Keratinocyte (primary cell): ENCODE measurements around the gene SUFU. TPM values are rescaled to one million over a fixed set of nuclear protein-coding genes. Genes with fewer than 3 reads are reported as not detected.
"Not testable (repeated sequence)": the region's sequence is repeated elsewhere in the genome, so short reads cannot be mapped to it uniquely, and the experiment has no call there.

ENCODE experiments used
- DNase-seq: peaks from one replicate; pipeline ENCODE4 v3.0.0-alpha.2; 2011; ENCODE audit warnings: low read depth, missing footprints, low spot score
- FAIRE-seq: peaks from 2 replicates; lab custom pipeline; 2011; peaks lifted over from hg19 to GRCh38; lab: Jason Lieb, UNC
- H2AFZ ChIP-seq: 2 replicates; pipeline ENCODE4 v1.6.0; 2012; ENCODE audit warnings: low read length, control low read depth, inconsistent platforms; ENCODE audit not compliant: control insufficient read depth
- H3K27ac ChIP-seq: 2 replicates; pipeline ENCODE4 v1.5.1; 2011; ENCODE audit warnings: low read length; ENCODE audit not compliant: control insufficient read depth, insufficient read depth
- H3K27me3 ChIP-seq: 3 replicates; pipeline ENCODE4 v1.6.0; 2011; ENCODE audit warnings: low read length; ENCODE audit not compliant: control insufficient read depth, insufficient read depth; ENCODE audit errors: extremely low read depth
- H3K36me3 ChIP-seq, 2 experiments: 2 replicates in 1 of 2; 3 replicates in 1 of 2; pipeline ENCODE4 v1.5.1; 2011; ENCODE audit warnings: low read length in 2 of 2, mild to moderate bottlenecking in 1 of 2; ENCODE audit not compliant: control insufficient read depth in 2 of 2, insufficient read depth in 2 of 2; ENCODE audit errors: extremely low read depth in 1 of 2
- H3K4me1 ChIP-seq: 3 replicates; pipeline ENCODE4 v1.5.1; 2011; ENCODE audit warnings: low read length; ENCODE audit not compliant: control insufficient read depth, insufficient read depth; ENCODE audit errors: extremely low read depth
- H3K4me2 ChIP-seq: 3 replicates; pipeline ENCODE4 v1.6.0; 2011; ENCODE audit warnings: low read depth, low read length; ENCODE audit not compliant: control insufficient read depth, insufficient read depth; ENCODE audit errors: extremely low read depth
- H3K4me3 ChIP-seq, 3 experiments: fragments of 200-600 bp in 1 of 3; sonication (generic) in 1 of 3; 2 replicates in 2 of 3; 3 replicates in 1 of 3; pipeline ENCODE4 v1.5.1; 2011 to 2016; ENCODE audit warnings: low read length in 3 of 3, mild to moderate bottlenecking in 3 of 3, control low read depth in 2 of 3, inconsistent platforms in 1 of 3, low read depth in 1 of 3, mixed read lengths in 1 of 3, mixed run types in 1 of 3, moderate library complexity in 1 of 3; ENCODE audit not compliant: control insufficient read depth in 2 of 3, insufficient read depth in 2 of 3; ENCODE audit errors: extremely low read depth in 1 of 3
- H3K79me2 ChIP-seq: 2 replicates; pipeline ENCODE4 v1.6.0; 2012; ENCODE audit warnings: low read length; ENCODE audit not compliant: control insufficient read depth, insufficient read depth
- H3K9ac ChIP-seq: 3 replicates; pipeline ENCODE4 v1.6.0; 2011; ENCODE audit warnings: low read length; ENCODE audit not compliant: control insufficient read depth, insufficient read depth; ENCODE audit errors: extremely low read depth
- H3K9me1 ChIP-seq: 3 replicates; pipeline ENCODE4 v1.6.0; 2011; ENCODE audit warnings: low read length; ENCODE audit not compliant: control insufficient read depth, insufficient read depth; ENCODE audit errors: extremely low read depth
- H3K9me3 ChIP-seq: 2 replicates; pipeline ENCODE4 v1.5.1; 2012; ENCODE audit warnings: low read depth, low read length; ENCODE audit not compliant: control insufficient read depth
- H4K20me1 ChIP-seq: 3 replicates; pipeline ENCODE4 v1.6.0; 2011; ENCODE audit warnings: low read length; ENCODE audit not compliant: control insufficient read depth, insufficient read depth; ENCODE audit errors: extremely low read depth
- EZH2 ChIP-seq: IDR thresholded peaks from one replicate; pipeline ENCODE4 v1.6.1; 2012; ENCODE audit warnings: inconsistent platforms, mild to moderate bottlenecking, low read length, moderate library complexity
- dilution Hi-C: fragments of 300-500 bp; cut with MboI; formaldehyde crosslinking; loops from one replicate; pipeline ENCODE4 v1.7.0; 2020; ENCODE audit warnings: low sequenced_read_pairs; ENCODE audit not compliant: extremely low pct_ligation_motif_present
- polyA plus RNA-seq, 5 experiments: library from polyadenylated mRNA; depleted of rRNA in 3 of 5; stranded (reverse) in 3 of 5; stranded (forward) in 1 of 5; unstranded in 1 of 5; fragments of >200 nt; gene quantifications; 1 replicate in 1 of 5; 2 replicates in 3 of 5; 3 replicates in 1 of 5; pipeline versions ENCODE4 v1.2.1 to v1.2.3, GENCODE V29; 2011 to 2012; ENCODE audit warnings: missing spikeins in 2 of 5, low read depth in 1 of 5, low replicate concordance in 1 of 5
- TF ChIP-seq, protein P1 (sequence below), 3 experiments: IDR thresholded peaks in 1 of 3; conservative IDR thresholded peaks in 1 of 3; optimal IDR thresholded peaks in 1 of 3; 2 replicates in 2 of 3; 3 replicates in 1 of 3; pipeline versions ENCODE3 to v1.5.1; 2011; ENCODE audit warnings: low read length in 3 of 3, mild to moderate bottlenecking in 3 of 3, moderate library complexity in 2 of 3, control low read depth in 1 of 3, inconsistent platforms in 1 of 3; ENCODE audit not compliant: insufficient read depth in 2 of 3; ENCODE audit errors: extremely low read depth in 1 of 3

The SUFU gene
- polyA plus RNA-seq, 1 donor (not counting 4 experiments of a cell fraction or from before 2014, with no cell fraction given), result 3.7 TPM

- Histone ChIP-seq H3K4me1 (peaks cover 18% of the 10 kb centered on the region), H3K9me3 (no peaks in the 10 kb centered on the region), H3K27me3 (no peaks in the 10 kb centered on the region), H3K4me2 (no peak overlapping the region), H4K20me1 (peaks cover 16% of the 10 kb centered on the region), H3K4me3 (no peak overlapping the region), H2AFZ (no peak overlapping the region), H3K9ac (no peak overlapping the region), H3K27ac (no peak overlapping the region), H3K36me3 (peaks cover 0 to 3% of the 10 kb centered on the region in 2 experiments), H3K79me2 (peaks cover 74% of the 10 kb centered on the region), H3K9me1 (peaks cover 3% of the 10 kb centered on the region)
- TF ChIP-seq EZH2, result no peak
- TF ChIP-seq, protein P1, sequence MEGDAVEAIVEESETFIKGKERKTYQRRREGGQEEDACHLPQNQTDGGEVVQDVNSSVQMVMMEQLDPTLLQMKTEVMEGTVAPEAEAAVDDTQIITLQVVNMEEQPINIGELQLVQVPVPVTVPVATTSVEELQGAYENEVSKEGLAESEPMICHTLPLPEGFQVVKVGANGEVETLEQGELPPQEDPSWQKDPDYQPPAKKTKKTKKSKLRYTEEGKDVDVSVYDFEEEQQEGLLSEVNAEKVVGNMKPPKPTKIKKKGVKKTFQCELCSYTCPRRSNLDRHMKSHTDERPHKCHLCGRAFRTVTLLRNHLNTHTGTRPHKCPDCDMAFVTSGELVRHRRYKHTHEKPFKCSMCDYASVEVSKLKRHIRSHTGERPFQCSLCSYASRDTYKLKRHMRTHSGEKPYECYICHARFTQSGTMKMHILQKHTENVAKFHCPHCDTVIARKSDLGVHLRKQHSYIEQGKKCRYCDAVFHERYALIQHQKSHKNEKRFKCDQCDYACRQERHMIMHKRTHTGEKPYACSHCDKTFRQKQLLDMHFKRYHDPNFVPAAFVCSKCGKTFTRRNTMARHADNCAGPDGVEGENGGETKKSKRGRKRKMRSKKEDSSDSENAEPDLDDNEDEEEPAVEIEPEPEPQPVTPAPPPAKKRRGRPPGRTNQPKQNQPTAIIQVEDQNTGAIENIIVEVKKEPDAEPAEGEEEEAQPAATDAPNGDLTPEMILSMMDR (optimal IDR thresholded peaks at IDR 0.05 in 1 of 3, IDR thresholded peaks at IDR 0.05 in 1 of 3, conservative IDR thresholded peaks at IDR 0.05 in 1 of 3; ENCODE audit: extremely low read depth in 1 of 3, insufficient read depth in 2 of 3, low read length in 3 of 3), result no peak
- dilution Hi-C loops, result no loop called here
- FAIRE-seq, result no peak
- no peak for DNase-seq
Measured at GRCh38 chr10:102499356-102499755, 4.4 kb upstream of the SUFU start.

GRCh38 chr10:102500686-102501085 is 3.1 kb upstream of the SUFU start:
- not testable (repeated sequence) for DNase-seq, FAIRE-seq, H3K27ac ChIP-seq, H3K9me1 ChIP-seq, H3K9me3 ChIP-seq, H3K27me3 ChIP-seq, H2AFZ ChIP-seq, H3K36me3 ChIP-seq
- peaks cover 21% of the 10 kb centered on the region for H3K4me1 ChIP-seq
- H3K79me2 ChIP-seq, result peaks cover 73% of the 10 kb centered on the region
- dilution Hi-C loops, result loop anchor here (10.0 kb wide), 1 partner anchor 74 kb away; no protein-coding TSS in a partner anchor
- H3K4me2 ChIP-seq, result peak overlapping the region; percentile 95
- peaks cover 16% of the 10 kb centered on the region for H4K20me1 ChIP-seq
- H3K4me3 ChIP-seq, result peak overlapping the region in 1 of 3 experiments; percentile 97
- peak overlapping the region; percentile 96 for H3K9ac ChIP-seq
